NCI-H2227 (cell line): ENCODE data around the gene PLG.
"Not testable (repeated sequence)": the region's sequence is repeated elsewhere in the genome, so short reads cannot be mapped to it uniquely, and the experiment has no call there.

ENCODE experiments used
- DNase-seq: peaks from one replicate; lab custom pipeline; 2025; ENCODE audit not compliant: unreplicated experiment; lab: John Stamatoyannopoulos, UW

PLG gene

DNA sequence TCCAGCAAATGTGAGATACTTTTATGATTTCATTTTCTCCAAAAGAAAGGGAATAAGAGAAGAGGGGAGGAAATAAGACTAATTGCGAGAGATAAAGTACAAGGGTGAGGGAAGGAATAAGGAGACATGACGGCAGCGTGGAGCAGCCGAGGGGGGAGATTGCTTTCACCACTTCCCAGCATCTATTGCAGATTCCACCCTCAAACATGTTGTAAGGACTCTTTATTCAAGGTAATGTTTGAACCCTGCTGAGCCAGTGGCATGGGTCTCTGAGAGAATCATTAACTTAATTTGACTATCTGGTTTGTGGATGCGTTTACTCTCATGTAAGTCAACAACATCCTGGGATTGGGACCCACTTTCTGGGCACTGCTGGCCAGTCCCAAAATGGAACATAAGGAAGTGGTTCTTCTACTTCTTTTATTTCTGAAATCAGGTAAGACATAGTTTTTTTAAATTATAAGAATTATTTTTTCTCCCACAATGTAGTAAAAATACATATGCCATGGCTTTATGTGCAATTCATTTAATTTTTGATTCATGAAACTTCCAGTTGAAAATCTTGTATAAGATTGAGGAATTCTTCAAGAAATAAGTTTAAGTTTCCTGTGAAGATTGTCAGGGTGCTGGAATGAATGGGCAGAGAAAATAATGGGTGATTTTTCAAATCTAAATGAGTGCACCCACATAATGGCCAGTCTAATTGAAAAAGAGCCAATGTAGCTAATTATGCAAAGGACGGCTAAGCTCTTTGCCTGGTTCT, at the start of gene PLG:
Gene PLG, plus strand, starts transcription at position 327 of the 763 bp plus-strand sequence. Its CDS starts 61 bp downstream, at position 388.
- not testable (repeated sequence) for DNase-seq

DNA sequence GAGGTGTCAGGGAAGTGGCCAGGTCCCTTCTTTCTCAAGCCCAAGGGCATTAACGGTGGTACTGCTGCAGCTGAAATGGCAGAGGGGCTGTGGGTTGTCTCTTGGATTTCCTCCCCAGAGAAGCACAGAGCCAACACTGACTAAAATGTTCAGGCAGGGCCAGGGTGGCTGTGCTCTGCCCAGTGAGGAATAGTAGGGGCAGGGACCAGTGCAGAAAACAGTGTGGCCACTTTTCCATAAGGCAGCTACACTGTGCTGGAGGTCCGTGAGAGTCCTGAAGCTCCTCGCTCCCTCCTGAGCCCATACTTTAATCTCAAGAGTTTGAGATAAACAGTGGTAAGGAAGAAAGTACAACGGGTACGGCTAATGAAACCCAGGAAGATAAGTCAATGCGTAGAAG, 42.5 kb upstream of the PLG start:
- no peak for DNase-seq

DNA sequence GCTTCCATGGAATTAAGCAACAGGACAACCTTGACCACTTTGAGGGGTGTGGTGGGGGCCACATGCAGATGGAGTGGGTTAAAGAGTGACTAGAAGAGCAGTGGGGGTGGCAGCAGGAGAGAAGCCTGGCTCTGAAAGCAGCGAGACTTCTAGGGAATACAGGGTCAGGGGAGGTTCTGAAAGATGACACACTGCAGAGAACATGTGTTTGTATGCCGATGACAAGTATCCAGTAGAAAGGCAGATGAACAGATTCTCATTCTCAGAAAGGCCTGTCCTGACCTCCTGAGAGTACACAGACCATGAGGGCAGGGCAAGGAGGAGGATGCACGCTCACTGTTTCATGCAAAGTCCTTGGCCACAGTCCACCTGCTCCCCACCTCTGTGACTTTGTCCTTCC, 40.8 kb upstream of the PLG start:
- no peak for DNase-seq

DNA sequence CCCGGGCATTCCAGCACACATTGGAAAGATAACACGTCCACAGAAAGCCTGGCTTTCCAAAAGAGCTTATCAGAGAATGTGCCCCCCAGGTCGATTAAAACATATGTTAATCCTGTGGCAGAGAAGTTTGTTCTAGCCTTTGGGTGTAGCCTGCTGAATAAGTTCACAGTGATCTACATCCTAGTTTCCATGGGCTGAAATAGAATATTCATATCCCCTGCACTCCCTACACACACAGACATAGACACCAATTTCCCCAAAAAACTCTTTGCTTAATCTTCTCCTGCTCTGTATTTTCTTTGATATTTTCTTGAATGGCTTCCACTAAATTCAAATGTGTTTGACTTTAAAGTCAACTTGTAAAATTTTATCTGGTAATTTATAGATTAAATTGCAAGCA, 39.6 kb upstream of the PLG start:
- DNase-seq, result no peak

DNA sequence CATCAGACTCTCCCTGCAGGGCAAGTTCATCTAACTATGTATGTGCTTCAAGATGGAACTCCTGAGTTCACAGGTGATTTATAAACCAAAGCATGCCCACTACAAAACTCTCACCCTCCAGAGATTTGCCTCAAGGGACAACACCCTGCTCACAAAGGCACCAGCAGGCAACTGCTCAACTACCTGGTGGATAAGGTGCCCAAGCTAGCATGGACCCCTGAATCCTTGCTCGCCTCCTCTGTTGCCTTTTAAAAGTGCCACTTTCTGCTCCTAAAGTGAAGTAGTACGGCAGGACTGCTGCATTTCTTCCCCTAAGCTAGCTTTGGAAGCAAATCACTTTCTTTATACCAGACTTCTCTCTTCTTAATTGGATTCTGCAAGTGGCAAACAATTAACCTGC, 39.2 kb upstream of the PLG start:
- DNase-seq, result no peak

DNA sequence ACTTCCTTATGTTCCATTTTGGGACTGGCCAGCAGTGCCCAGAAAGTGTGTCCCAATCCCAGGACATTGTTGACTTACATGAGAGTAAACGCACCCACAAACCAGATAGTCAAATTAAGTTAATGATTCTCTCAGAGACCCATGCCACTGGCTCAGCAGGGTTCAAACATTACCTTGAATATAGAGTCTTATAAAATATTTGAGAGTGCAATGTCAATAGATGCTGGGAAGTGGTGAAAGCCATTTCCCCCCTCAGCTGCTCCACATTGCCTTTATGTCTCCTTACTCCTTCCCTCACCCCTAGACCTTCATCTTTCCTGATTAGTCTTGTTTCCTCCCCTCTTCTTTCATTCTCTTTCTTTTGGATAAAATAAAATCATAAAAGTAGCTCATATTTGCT, 37.8 kb upstream of the PLG start, which contains the start of gene LPA:
Gene LPA, minus strand, starts transcription at position 78 of the 400 bp plus-strand sequence. Its CDS starts 61 bp downstream, at position 17.
- not testable (repeated sequence) for DNase-seq

DNA sequence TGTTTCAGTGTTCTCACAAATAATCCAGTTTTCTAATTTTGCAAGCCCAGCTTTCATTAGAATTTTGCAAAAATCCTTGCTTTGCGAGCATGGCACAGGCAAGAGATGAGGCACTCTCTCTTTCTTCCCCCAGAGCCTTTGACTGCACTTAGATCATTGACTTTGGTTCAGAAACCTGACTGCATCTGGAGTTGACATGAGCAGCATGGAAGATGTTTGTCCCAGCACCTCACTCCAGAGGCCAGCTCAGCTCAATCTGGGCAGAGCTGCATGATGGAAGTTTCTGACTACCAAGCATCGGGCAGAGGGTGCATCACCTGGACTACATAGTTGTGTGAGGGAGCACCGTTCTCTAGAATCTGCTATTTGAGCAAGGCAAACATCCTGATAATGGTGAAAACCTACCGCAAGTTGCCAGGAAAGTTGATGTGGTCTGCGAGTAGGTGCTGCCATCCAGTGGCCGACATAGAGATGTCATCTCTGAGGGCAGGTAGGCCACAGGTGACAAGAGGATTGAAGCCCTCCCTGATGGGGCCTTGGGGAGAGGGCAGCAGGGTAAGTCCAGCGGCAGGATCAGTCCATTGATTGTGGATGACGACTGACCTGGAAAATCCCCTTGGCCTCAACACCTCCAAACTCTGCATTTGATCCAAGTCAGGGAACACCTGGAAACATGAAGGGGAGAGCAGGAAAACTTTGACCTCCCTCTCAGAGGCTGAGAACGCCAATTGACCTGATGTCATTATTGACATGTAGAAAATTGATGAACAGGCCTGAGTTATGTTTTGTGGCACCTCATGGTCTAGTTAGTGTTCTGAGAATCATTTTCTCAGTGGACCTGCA, 34.2 kb upstream of the PLG start:
- no peak for DNase-seq

DNA sequence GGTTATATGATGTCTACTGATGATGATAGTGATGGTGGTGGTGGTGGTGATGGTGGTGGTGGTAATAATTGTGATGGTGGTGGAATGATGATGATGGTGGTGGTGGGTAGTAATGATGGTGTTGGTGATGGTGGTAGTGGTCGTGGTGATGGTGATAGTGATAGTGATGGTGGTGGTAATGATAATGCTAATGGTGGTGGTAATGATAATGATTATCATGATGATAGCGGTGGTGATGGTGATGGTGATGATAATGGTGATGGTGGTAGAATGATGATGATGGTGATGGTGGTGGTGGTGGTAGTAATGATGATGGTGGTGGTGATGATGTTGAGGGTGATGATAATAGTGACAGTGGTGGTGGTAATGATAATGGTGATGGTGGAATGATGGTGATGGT, 33.5 kb upstream of the PLG start:
- DNase-seq, result no peak

DNA sequence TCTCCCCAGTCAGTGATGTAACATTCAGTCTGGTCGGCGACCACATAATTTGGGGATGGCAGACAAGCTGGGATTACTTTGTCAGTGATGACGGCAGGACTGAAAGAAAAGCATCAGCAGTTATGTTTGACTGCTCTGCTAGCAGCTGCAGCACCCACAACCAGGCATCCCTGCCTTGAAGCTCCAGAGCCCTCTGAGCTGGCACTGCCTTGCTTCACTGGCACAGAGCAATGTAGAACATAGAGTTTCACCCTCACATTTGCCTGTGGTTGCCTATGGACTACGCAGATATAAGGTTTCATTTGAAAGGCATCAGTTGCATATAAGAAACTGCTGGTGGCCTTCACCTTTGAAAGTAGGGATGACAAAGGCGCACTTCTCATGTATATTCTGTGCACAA, 25.6 kb upstream of the PLG start:
- DNase-seq, result not testable (repeated sequence)

DNA sequence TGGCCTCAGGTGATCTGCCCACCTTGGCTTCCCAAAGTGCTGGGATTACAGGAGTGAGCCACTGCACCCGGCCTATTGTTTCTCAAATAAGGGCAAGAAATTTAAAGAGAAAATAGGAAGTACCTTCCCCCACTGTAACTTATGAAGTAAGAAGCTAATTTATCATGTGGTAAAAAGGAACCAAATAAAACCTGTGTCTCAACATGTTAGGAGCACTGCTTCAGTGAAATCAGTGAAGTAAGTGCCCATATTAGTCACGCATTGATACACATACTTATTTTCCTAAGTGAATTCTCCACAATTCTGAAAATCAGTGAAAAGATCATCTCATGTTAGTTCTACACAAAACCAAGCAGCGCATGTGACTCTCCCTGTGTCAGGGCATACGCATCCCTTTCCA, 23.8 kb upstream of the PLG start:
- DNase-seq, result no peak

DNA sequence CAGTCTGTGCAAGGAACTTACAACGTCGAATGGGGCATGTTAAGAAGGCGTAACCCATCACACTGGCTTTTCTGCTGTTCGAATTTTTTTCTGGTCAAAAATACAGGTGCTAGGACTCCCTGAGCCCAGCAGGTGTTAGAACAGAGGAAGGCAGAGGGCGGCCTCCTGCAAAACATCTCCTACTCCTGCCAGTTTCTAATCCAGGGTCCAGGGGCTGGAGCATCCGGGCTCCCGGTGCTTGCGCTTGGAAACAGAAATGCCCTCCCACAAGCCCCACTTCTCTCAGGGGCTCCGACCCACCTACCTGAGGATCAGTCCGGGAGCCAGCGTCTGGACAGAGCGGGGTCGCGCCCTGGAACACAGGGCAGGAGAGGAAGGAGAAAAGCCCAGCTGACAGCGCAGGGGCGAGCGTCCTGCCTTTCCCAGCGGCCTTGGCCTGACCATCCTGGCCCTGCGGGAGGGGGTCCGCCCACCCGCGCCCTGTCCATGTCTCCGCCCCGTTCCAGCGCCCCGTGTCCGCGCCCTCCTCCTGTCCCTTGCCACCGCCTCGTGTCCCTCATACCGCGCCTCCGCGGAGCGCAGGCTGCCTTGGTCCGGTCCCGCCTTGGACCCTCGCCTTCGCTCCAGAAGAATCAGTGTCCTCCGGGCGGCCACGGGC, 23.2 kb upstream of the PLG start:
- DNase-seq, result no peak

DNA sequence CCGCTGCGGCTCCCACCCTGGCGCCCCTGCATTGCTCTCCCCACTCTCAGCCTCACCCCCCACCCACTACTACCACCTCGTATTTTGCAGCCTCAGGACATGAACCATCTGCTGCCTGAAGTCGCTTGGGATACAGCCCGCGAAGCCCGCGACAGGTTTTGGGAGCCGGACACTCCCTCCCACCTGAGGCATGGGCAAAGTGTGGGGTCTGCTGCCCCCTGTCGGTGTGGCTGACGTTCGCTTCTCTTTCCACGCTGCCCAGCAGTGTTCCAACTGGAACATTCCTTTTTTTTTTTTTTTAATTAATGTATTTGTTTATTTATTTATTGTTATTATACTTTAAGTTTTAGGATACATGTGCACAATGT, 22.7 kb upstream of the PLG start:
- DNase-seq, result no peak

DNA sequence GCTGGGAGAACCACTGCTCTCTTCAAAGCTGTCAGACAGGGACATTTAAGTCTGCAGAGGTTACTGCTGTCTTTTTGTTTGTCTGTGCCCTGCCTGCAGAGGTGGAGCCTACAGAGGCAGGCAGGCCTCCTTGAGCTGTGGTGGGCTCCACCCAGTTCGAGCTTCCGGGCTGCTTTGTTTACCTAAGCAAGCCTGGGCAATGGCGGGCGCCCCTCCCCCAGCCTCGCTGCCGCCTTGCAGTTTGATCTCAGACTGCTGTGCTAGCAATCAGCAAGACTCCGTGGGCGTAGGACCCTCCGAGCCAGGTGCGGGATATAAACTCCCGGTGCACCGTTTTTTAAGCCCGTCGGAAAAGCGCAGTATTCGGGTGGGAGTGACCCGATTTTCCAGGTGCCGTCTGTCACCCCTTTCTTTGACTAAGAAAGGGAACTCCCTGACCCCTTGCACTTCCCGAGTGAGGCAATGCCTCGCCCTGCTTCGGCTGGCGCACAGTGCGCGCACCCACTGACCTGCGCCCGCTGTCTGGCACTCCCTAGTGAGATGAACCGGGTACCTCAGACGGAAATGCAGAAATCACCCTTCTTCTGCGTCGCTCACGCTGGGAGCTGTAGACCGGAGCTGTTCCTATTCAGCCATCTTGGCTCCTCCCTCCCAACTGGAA, 16.8 kb upstream of the PLG start:
- DNase-seq, result not testable (repeated sequence)

DNA sequence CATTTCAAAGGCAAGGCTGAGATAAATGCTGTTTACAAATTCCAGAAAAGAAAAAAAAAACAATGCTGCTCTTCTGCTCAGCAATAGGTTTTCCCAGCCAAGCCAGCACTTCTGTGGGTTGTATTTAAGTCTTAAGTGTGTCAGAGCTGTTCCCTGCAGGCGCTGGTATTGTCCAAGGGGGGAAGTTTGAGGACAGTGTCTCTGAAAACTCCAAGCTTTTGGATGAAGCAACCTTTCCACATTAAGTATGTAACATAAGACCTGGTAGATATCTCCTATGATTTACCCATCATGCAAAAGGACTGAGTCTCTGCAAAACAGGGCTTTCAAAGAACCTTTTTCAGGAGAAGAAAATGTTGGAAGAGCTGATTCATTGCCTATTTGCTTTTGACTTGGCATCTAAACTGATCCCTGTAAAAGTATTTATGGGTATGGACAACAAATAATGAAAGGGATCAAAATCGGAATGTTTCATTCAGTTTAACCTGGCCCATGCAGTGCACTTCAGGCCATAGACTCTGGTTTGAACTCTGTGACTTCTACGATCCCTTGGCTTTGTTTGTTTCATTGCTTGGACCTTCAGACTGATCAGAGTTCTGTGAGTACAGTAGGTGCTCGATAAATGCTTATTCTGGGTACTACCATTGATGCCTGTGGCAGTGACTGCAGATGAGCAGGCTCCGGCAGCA, 16.1 kb upstream of the PLG start:
- no peak for DNase-seq

DNA sequence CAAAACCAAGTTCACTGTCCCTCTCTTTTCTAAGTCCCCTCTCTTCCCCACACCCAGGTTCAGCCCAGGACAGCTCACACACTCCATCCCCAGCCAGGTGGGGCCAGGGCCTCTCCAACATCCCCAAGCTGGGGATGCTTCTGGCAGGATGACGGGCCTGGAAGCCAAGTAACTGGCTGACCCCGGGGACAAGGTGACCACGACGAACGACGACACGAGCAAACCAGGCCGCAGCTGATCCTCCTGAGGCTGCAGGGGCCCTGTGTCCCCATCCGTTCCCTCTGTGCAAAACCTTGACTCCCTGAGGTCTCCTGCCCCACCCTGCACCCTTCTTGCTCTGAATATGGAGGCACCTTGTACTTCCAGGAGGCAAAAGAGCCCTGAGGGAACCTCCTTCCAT, 11.6 kb upstream of the PLG start:
- DNase-seq, result no peak

DNA sequence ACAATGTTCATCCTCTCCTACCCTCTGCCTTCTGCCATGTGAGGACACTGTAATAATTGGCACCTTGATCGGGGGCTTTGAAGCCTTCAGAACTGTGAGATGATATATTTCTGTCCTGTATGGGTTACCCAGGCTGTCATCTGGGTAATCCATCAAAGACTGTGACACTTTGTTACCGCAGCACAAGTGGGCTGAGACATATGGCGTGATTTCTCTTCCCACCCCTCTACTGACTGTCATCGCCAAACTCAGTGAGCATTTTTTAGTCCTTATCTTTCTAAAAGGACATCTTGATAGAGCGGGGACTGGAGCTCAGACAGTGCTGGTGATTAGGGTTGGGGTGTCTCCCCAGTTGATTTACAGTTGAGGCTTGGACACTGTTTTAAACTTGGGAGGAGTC, 10.4 kb upstream of the PLG start:
- DNase-seq, result no peak

DNA sequence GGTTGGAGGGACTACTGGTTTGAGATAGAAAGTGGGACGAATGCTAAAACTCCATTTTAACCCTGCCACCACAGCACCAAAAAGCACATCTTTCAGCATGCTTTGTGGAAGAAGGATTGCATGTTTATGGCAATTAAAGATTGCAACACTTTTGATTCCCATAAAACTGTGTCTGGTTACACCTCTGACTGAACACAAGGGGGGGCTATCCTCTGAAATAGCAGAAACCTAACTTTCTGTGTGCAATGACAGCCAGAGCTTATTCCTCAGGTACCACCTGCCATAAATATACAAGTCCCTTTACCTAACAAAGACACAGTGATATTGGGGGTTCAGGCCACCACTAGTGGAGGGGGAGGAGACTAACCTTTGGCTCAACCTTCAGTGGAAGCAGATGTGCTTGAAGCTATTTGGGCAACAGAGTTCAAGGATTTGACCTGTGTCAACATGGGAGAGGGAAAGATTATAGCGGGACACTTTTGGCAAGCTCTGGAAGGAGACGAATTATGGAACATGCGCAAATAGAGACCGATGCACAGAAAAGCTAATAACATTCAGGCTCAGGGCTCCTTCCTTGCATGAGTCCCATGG, 9.6 kb upstream of the PLG start:
- no peak for DNase-seq

DNA sequence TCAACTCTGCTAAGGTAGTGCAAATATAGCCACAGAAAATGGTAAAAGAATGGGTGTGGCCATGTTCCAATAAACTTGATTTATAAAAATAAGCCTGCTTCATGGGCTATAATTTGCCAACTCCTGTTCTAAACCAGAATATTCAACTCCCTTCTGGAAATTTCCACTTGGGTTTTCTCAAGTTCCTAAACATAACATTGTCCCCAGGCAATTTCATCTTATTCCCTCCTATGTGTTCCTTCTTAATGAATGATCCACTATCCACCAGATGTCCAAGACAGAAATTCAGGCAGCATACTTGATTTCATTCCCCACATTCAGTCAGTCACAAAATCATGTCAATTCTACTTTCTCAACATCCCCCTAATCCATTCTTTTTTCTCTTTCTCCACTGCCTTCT, 7.0 kb upstream of the PLG start:
- not testable (repeated sequence) for DNase-seq

DNA sequence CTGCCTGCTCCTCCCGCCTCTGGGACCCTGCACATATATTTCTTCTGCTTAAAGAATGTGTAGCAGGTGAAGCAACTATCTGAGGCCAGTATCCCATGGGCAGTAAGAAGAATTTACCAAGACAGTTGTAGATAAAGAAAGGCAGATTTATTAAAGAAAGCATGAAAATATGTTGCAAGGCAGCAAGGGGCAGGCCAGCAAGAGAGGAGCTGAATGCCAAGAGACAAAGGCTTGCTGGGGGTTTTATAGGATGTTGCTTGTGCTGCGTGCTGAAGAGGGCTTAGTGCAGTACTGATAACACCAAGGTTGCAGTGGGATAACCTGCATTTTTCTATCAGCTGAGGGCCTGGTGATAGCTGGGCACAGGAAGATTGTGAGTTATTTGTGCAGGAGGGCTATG, 6.4 kb upstream of the PLG start:
- not testable (repeated sequence) for DNase-seq

DNA sequence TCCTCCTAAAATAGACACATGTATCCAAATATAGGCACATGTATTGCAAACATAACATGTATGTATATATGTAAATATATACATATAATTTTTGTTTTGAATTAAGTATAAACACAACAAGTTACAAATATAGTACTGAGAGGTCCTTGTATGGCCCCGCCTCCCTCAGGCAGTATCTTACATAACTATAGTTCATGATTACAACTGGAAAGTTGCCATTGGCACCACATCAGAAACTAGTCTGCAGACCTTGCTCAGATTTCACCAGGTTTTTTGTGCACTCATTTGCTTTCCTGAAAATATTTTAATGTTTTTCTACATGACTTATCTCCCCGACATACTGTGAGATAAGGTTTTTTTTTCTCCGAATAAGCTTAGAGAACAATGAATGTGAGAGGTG, 5.2 kb upstream of the PLG start:
- DNase-seq, result not testable (repeated sequence)
